Fibroblast of skin of right biceps (primary cell): ENCODE data around the gene TAS2R30.
"Not testable (repeated sequence)": the region's sequence is repeated elsewhere in the genome, so short reads cannot be mapped to it uniquely, and the experiment has no call there.

Experiments
- DNase-seq: peaks from one replicate; pipeline ENCODE4 v3.0.0-alpha.2; 2013

Gene TAS2R30

DNA sequence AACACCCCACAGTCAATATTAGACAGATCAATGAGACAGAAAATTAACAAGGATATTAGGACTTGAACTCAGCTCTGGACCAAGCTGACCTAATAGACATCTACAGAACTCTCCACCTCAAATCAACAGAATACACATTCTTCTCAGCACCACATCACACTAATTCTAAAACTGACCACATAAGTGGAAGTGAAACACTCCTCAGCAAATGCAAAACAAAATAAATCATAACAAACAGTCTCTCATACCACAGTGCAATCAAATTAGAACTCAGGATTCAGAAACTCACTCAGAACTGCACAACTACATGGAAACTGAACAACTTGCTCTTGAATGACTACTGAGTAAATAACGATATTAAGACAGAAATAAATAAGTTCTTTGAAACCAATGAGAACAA lies 23.2 kb downstream of the TAS2R30 start:
- not testable (repeated sequence) for DNase-seq

DNA sequence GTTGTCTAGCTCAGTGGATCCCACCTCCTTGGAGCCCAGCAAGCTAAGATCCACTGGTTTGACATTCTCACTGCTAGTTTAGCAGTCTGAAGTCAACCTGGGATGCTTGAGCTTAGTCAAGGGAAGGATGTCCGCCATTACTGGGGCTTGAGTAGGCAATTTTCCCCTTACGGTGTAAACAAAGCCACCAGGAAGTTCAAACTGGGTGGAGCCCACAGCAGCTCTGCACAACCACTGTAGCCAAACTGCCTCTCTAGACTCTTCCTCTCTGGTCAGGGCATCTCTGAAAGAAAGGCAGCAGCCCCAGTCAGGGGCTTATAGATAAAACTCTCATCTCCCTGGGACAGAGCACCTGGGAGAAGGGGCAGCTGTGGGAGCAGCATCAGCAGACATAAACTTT lies 25.6 kb downstream of the TAS2R30 start:
- no peak for DNase-seq

DNA sequence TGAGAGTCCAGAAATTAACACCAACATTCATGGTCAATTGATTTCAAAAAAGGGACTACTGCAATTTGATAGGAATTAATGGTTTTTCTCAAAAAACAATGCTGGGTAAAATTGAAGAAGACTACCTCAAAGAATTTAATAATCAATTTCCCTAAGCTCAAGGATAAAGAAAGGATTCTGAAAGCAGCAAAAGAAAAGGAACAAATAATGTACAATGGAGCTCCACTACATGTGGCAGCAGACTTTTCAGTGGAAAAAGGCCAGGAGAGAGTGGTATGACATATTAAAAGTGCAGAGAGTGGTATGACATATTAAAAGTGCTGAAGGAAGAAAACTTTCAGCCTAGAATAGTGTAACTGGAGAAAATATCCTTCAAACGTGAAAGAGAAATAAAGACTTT lies 26.7 kb downstream of the TAS2R30 start:
- no peak for DNase-seq

DNA sequence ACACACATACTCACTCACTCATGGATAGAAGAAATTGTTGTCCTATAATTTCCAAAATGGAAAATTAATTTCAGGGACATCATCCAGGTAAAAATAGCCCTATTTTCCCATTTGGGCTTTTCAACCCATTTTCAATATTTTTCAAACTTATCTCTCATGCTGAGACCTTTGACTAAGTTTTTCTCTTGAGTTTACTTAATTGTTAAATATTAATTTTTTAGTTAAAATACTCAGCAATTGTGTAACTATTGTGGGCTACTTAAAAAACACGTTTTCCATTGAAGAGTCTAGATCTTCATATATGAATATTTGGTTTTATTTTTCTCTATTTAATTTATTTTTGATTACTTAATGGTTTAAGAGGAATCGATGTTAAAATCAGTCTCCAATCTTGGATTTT lies 28.2 kb downstream of the TAS2R30 start:
- no peak for DNase-seq

DNA sequence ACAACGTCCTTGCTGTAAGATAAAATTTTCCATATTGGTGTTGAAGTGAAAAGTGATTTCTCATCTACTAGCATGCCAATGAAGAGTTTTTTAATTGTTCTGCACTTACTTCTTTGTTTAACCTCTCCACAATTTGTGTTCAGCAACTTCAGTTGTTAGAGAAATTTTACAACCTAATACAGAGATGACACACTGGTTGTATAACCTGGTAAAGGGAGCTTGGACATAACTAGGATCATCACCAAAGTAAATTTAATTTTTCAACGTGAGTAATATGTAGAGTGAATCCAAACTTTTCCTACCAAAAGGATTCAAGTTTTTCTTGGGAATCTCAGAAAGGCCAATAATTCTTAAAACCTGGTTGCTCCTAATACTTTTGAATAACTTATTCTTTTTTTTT lies 28.9 kb downstream of the TAS2R30 start:
- DNase-seq: no peak

DNA sequence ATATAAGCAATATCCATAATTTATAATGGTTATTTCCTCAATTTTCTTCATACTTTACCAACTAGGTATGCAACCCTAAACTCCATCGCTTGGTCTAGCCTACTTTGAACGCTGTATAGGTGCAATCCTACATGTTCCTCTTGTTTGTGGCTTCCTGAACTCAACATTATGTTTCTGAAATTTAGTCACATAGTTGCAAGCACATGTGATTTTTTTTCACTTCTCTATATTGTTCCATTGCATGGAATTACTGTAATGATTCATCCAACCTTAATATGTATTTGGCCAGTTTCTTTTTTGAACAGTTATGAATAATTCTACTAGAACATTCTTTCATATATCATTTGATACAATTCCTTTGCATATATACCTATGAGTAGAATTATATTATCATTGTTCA lies 39.5 kb downstream of the TAS2R30 start:
- not testable (repeated sequence) for DNase-seq

DNA sequence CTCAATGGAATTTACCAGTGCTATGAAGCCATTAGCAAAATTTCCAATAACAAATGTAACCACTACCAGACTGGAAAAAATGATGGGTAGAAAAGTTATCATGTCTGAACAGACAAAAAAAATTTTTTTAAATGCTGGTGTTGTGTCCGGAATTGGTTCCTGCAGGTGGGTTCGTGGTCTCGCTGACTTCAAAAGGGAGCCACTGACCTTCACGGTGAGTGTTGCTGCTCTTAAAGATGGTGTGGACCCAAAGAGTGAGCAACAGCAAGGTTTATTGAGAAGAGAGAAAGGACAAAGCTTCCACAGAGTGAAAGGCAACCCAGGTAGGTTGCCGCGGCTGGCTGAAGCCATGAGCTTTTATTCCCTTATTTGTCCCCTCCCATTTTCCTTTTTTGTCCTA lies 42.3 kb downstream of the TAS2R30 start, which contains the start of gene TAS2R43:
Gene TAS2R43 (minus strand): TSS at position 186 of the 400 bp plus-strand sequence. CDS start 84 bp downstream, at position 102.
- no peak for DNase-seq

DNA sequence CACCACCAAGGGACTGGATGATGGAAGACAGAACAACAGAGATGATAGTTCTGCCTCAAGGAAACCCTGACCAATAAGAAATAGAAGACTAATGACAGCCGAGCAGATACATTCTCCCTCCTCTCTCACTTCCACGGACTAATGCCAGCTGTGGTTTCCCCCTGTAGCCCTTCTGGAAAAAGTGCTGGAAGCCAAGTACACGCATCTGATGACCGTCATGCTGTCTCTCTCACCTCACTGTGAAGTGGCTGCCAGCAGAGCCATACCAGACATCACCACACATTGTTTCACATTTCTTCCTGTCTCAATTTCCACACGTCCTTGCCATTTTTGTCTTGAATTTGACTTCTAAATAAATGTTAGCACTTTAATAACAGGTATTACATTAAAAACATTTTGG lies 45.2 kb downstream of the TAS2R30 start:
- no peak for DNase-seq

DNA sequence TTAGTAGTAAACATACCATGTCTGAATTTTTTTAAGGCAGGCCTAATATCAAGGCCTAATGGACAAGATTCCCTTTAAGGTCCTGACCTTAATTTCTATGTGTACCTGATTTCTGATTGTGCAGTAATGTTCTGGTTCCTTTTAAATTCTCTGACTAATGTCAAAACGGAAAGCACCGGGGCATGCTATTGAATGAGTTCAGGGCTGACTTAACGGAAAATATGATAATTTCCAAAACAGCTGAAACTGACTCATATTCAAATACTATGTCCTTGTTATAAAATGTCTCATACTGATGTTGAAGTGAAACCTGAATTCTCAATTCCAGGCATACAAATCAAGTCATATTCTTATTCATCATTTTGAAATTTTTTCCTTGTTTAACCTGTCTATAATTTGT lies 49.0 kb downstream of the TAS2R30 start:
- no peak for DNase-seq
